Mesendoderm (in vitro differentiated cells): Measurements from ENCODE around the gene SWI5. TPM values are rescaled to one million over a fixed set of nuclear protein-coding genes. Genes with fewer than 3 reads are reported as not detected.
A peak's percentile ranks its signal among the peaks of the same experiment; 100 is the strongest.
"Not testable (repeated sequence)": the region's sequence is repeated elsewhere in the genome, so short reads cannot be mapped to it uniquely, and the experiment has no call there.

ENCODE experiments used
- DNase-seq: peaks from one replicate; pipeline ENCODE4 v3.0.0; 2013
- H2AK5ac ChIP-seq: 2 replicates; pipeline ENCODE4 v1.6.1; 2013; ENCODE audit warnings: low read length, inconsistent platforms
- H2BK120ac ChIP-seq: 2 replicates; pipeline ENCODE4 v1.6.1; 2013; ENCODE audit warnings: low read depth, mild to moderate bottlenecking, low read length, moderate library complexity, mixed read lengths
- H2BK15ac ChIP-seq: replicated peaks from 2 replicates; pipeline ENCODE4 v1.6.1; 2013; ENCODE audit warnings: low read depth, mild to moderate bottlenecking, moderate library complexity
- H2BK5ac ChIP-seq: 2 replicates; pipeline ENCODE4 v1.6.1; 2013; ENCODE audit warnings: low read length, inconsistent platforms
- H3K18ac ChIP-seq: 2 replicates; pipeline ENCODE4 v1.6.1; 2013; ENCODE audit warnings: mild to moderate bottlenecking, low read length, mixed read lengths
- H3K23ac ChIP-seq: one replicate; pipeline ENCODE4 v1.6.1; 2013; ENCODE audit warnings: low read length
- H3K27ac ChIP-seq: 2 replicates; pipeline ENCODE4 v1.5.1; 2013; ENCODE audit warnings: low read depth, mild to moderate bottlenecking, inconsistent platforms, low read length, moderate library complexity
- H3K27me3 ChIP-seq: 2 replicates; pipeline ENCODE4 v1.6.1; 2013; ENCODE audit warnings: low read length, control low read depth, mild to moderate bottlenecking, inconsistent platforms; ENCODE audit not compliant: insufficient read depth, poor library complexity
- H3K36me3 ChIP-seq: 2 replicates; pipeline ENCODE4 v1.6.1; 2013; ENCODE audit warnings: low read length, inconsistent platforms; ENCODE audit not compliant: control insufficient read depth, insufficient read depth
- H3K4ac ChIP-seq: one replicate; pipeline ENCODE4 v1.6.1; 2013; ENCODE audit warnings: low read depth, mild to moderate bottlenecking, low read length, moderate library complexity
- H3K4me1 ChIP-seq: 2 replicates; pipeline ENCODE4 v1.6.1; 2013; ENCODE audit warnings: low read depth, low read length, inconsistent platforms; ENCODE audit not compliant: control insufficient read depth
- H3K4me2 ChIP-seq: 2 replicates; pipeline ENCODE4 v1.6.1; 2013; ENCODE audit warnings: low read length
- H3K4me3 ChIP-seq: 2 replicates; pipeline ENCODE4 v1.5.1; 2013; ENCODE audit warnings: mild to moderate bottlenecking, low read length
- H3K56ac ChIP-seq: one replicate; pipeline ENCODE4 v1.6.1; 2013; ENCODE audit warnings: low read length
- H3K79me1 ChIP-seq: 2 replicates; pipeline ENCODE4 v1.6.1; 2013; ENCODE audit warnings: low read length, inconsistent platforms
- H3K79me2 ChIP-seq: 2 replicates; pipeline ENCODE4 v1.6.1; 2013; ENCODE audit warnings: mild to moderate bottlenecking, low read length; ENCODE audit not compliant: control insufficient read depth, insufficient read depth
- H3K9ac ChIP-seq: 2 replicates; pipeline ENCODE4 v1.6.1; 2013; ENCODE audit warnings: low read length, inconsistent platforms
- H4K5ac ChIP-seq: one replicate; pipeline ENCODE4 v1.6.1; 2013; ENCODE audit warnings: low read length
- H4K8ac ChIP-seq: one replicate; pipeline ENCODE4 v1.6.1; 2013; ENCODE audit warnings: low read depth, mild to moderate bottlenecking, control low read depth, low read length, moderate library complexity
- WGBS: extraction: QIAGEN DNeasy Blood & Tissue Kit; methylation state at CpG from one replicate; pipeline ENCODE4 v1.1.7; 2013; ENCODE audit warnings: low lambda C conversion rate, missing lambda C conversion rate; ENCODE audit not compliant: insufficient coverage; ENCODE audit errors: extremely low coverage; 5-methylcytosine and 5-hydroxymethylcytosine counted together
- polyA plus RNA-seq, 2 experiments: library from polyadenylated mRNA; stranded (reverse); fragments of 200-250 nt; gene quantifications; one replicate each; pipeline ENCODE4 v1.2.3, GENCODE V29; 2013

SWI5 gene
- polyA plus RNA-seq (2013, experiment 1 of 2): 24.0 TPM
- 25.1 TPM for polyA plus RNA-seq (2013, experiment 2 of 2)

GRCh38 chr9:128276008-128276573, at the start of gene SWI5:
Gene SWI5, plus strand, starts transcription at chr9:128276276.
- WGBS: no CpG with 5 or more reads among the region's 38 CpGs
- Histone ChIP-seq H3K4me1 (peaks cover 2% of the 10 kb centered on the region), H3K56ac (peak within 1 kb of the TSS; percentile 97)

GRCh38 chr9:128226412-128226801, 49.7 kb upstream of the SWI5 start:
- Histone ChIP-seq H3K56ac (no peak overlapping the region), H3K4ac (no peak overlapping the region), H3K27me3 (no peaks in the 10 kb centered on the region), H3K18ac (no peak overlapping the region), H3K36me3 (no peaks in the 10 kb centered on the region), H3K4me1 (no peaks in the 10 kb centered on the region), H3K9ac (no peak overlapping the region), H2BK5ac (no peak overlapping the region), H2BK120ac (no peak overlapping the region), H3K23ac (no peak overlapping the region), H4K5ac (no peak overlapping the region), H3K4me2 (no peak overlapping the region), H4K8ac (no peak overlapping the region), H3K79me1 (no peaks in the 10 kb centered on the region), H3K79me2 (no peaks in the 10 kb centered on the region), H3K4me3 (no peak overlapping the region), H2BK15ac (no peak overlapping the region), H3K27ac (no peak overlapping the region), H2AK5ac (no peak overlapping the region)
- no CpG with 5 or more reads among the region's 5 CpGs for WGBS
- DNase-seq: no peak

More at GRCh38 chr9:128276008-128276573, at the start of gene SWI5:
- peak within 1 kb of the TSS; percentile 89 for H3K18ac ChIP-seq
- H2BK15ac ChIP-seq: no peak within 1 kb of the TSS
- no peaks in the 10 kb centered on the region for H3K27me3 ChIP-seq
- H2AK5ac ChIP-seq: peak within 1 kb of the TSS; percentile 58
- peak within 1 kb of the TSS; percentile 65 for H2BK5ac ChIP-seq
- peak within 1 kb of the TSS; percentile 94 for H3K4me3 ChIP-seq
- H3K4me2 ChIP-seq: peak within 1 kb of the TSS; percentile 99
- H3K23ac ChIP-seq: peak within 1 kb of the TSS; percentile 89
- peak within 1 kb of the TSS; percentile 91 for H4K5ac ChIP-seq
- peak within 1 kb of the TSS; percentile 84 for H4K8ac ChIP-seq
- DNase-seq: peak; percentile 99
- peaks cover 2% of the 10 kb centered on the region for H3K36me3 ChIP-seq
- peak within 1 kb of the TSS; percentile 93 for H3K4ac ChIP-seq
- peak within 1 kb of the TSS; percentile 79 for H3K27ac ChIP-seq
- peaks cover 9% of the 10 kb centered on the region for H3K79me1 ChIP-seq
- H3K9ac ChIP-seq: peak within 1 kb of the TSS; percentile 98
- no peak within 1 kb of the TSS for H2BK120ac ChIP-seq
- peaks cover 4% of the 10 kb centered on the region for H3K79me2 ChIP-seq

DNA sequence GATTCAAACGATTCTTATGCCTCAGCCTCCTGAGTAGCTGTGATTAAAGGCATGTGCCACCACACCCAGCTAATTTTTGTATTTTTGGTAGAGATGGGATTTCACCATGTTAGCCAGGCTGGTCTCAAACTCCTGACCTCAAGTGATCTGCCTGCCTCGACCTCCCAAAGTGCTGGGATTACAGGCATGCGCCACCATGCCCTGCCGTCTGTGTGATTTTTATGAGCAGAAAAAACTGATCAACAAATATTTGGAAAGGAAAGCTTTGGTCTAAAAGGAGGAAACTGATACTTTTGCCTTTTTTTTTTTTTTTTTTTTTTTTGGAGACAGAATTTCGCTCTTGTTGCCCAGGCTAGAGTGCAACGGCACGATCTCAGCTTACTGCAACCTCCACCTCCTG, 45.2 kb upstream of the SWI5 start:
- H2AK5ac ChIP-seq, H4K5ac ChIP-seq, H2BK120ac ChIP-seq, H3K23ac ChIP-seq, DNase-seq, H3K36me3 ChIP-seq, H3K4ac ChIP-seq, H3K4me3 ChIP-seq, H2BK15ac ChIP-seq, H3K56ac ChIP-seq, H3K4me1 ChIP-seq, H3K27me3 ChIP-seq, H3K4me2 ChIP-seq, H3K9ac ChIP-seq, H2BK5ac ChIP-seq, H3K79me1 ChIP-seq, H3K18ac ChIP-seq, H4K8ac ChIP-seq, H3K79me2 ChIP-seq, H3K27ac ChIP-seq: not testable (repeated sequence)
- no CpG with 5 or more reads among the region's 7 CpGs for WGBS

DNA sequence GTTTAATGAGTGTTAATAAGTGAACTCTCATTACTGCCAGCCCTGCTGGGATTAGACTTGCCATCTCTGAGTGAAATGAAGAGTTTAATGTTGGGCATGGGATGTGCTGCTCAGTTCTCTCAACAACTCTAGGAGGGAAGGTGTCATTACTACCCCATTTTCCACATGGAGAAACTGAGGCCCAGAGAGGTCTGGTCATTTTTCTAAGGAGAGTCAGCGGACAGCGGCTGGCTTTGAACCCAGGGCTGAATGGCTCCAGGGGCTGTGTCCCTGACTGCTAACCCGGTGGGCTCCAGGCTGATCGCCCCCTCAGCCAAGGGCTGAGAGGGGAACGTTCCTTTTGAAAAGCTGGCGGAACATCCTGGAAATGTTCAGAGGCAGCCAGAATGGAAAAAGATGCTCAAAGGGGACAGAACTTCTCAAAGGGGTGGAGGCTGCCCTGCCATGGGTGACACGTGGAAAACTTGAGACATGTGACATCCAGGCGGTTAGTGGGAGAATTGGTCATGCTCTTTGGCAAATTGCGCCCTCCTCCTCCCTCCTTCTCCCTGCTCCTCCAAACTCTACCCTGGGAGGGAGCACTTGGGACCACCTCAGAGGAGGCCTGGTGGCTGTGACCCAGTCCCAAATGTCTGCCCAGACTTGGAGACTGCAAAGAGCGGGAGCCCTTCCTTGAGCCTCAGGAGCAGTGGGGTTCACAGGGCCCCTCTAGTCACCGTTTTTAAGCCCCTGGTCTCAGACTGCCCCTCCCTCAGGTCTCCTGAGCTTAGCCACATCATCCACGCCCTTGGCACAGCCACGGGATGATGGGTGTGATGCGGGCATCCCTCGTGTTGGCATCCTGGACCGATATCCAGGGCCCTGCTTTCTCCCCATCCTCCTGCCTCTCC, 44.2 kb upstream of the SWI5 start:
- H2AK5ac ChIP-seq: no peak overlapping the region

DNA sequence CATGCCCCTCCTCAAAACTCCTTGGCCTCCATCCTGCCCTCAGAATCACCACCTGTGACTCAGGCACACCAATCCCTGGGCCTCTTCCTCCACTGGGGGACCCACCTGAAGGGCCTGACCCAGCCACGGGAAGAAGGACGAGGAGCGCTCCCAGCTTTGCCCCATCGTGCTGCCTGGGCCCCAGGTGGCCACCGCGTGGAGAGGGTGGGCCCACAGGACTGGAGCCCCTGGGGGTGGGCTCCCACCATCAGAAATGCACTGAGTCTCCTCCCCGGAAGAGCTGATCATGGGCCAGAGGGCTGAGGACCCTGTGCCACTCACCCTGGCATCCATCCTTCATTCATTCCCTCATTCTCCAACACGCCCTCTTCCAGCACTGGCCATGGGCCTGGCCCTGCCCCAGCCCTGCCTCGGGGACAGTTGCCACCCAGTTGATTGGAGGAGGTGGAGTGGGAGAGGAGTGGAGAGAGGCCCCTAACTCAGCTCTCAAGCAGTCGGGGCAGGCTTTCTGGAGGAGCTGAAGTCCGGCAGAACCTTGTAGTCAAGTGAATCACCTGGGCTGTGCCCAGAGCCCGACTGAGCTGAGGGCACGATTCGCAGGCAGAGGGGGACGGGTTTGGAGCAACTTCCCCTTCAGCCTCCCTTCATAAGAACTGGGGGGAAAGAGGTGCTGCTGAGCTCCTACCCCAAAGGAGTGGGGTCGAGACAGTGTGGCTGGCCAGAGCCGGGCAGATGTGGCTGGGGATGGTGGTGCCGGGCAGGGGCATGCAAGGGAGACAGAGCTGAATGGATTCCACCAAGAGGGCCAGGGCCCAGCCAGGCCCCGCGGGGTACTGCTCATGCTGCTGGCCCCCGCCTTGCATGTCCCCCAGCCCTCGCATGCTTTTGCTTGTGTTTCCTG, 43.3 kb upstream of the SWI5 start:
- Histone ChIP-seq H3K79me2 (no peaks in the 10 kb centered on the region), H4K5ac (no peak overlapping the region), H2BK15ac (no peak overlapping the region), H2BK120ac (no peak overlapping the region), H3K4ac (no peak overlapping the region), H3K27ac (no peak overlapping the region), H3K56ac (no peak overlapping the region), H4K8ac (no peak overlapping the region), H3K23ac (no peak overlapping the region), H3K36me3 (no peaks in the 10 kb centered on the region), H2BK5ac (no peak overlapping the region), H3K27me3 (no peaks in the 10 kb centered on the region), H3K9ac (no peak overlapping the region), H3K18ac (no peak overlapping the region), H3K79me1 (no peaks in the 10 kb centered on the region), H3K4me3 (no peak overlapping the region), H2AK5ac (no peak overlapping the region), H3K4me1 (no peaks in the 10 kb centered on the region), H3K4me2 (no peak overlapping the region)
- no peak for DNase-seq
- no CpG with 5 or more reads among the region's 22 CpGs for WGBS

More for the DNA sequence above, 44.2 kb upstream of the SWI5 start:
- H3K79me1 ChIP-seq: no peaks in the 10 kb centered on the region
- WGBS: no CpG with 5 or more reads among the region's 16 CpGs
- no peak overlapping the region for H3K18ac ChIP-seq
- H3K79me2 ChIP-seq: no peaks in the 10 kb centered on the region
- no peaks in the 10 kb centered on the region for H3K4me1 ChIP-seq
- H2BK5ac ChIP-seq: no peak overlapping the region
- H4K5ac ChIP-seq: no peak overlapping the region
- H3K4me2 ChIP-seq: no peak overlapping the region
- no peak overlapping the region for H3K27ac ChIP-seq
- no peak overlapping the region for H3K4ac ChIP-seq
- H2BK120ac ChIP-seq: no peak overlapping the region
- no peak overlapping the region for H3K9ac ChIP-seq
- no peaks in the 10 kb centered on the region for H3K27me3 ChIP-seq
- no peak overlapping the region for H3K56ac ChIP-seq
- no peak overlapping the region for H3K23ac ChIP-seq
- H3K36me3 ChIP-seq: no peaks in the 10 kb centered on the region
- no peak overlapping the region for H4K8ac ChIP-seq
- DNase-seq: no peak
- no peak overlapping the region for H2BK15ac ChIP-seq
- H3K4me3 ChIP-seq: no peak overlapping the region
